ENCODE data around the gene NUP88. TPM values are rescaled to one million over a fixed set of nuclear protein-coding genes. Genes with fewer than 3 reads are reported as not detected.

Gene NUP88
- polyA plus RNA-seq, 1 donor (not counting 4 experiments of a cell fraction or from before 2014, with no cell fraction given) = 81.5 TPM

GRCh38 chr17:5380491-5381135 lies 38.8 kb downstream of the NUP88 start:
- Histone ChIP-seq H3K9me1 (ENCODE audit: control insufficient read depth, extremely low read depth, insufficient read depth, low read length) (no peaks in the 10 kb centered on the region), H3K36me3 (ENCODE audit: control insufficient read depth in 2 of 2, extremely low read depth in 1 of 2, insufficient read depth in 2 of 2, low read length in 2 of 2) (peaks cover 28 to 38% of the 10 kb centered on the region in 2 experiments), H3K79me2 (ENCODE audit: control insufficient read depth, insufficient read depth, low read length) (no peaks in the 10 kb centered on the region), H3K27ac (ENCODE audit: control insufficient read depth, insufficient read depth, low read length) (no peak overlapping the region), H3K4me3 (ENCODE audit: control insufficient read depth in 2 of 3, extremely low read depth in 1 of 3, insufficient read depth in 2 of 3, low read depth in 1 of 3, low read length in 3 of 3) (no peak overlapping the region), H4K20me1 (ENCODE audit: control insufficient read depth, extremely low read depth, insufficient read depth, low read length) (no peaks in the 10 kb centered on the region), H3K4me2 (ENCODE audit: control insufficient read depth, extremely low read depth, insufficient read depth, low read depth, low read length) (no peak overlapping the region), H3K9ac (ENCODE audit: control insufficient read depth, extremely low read depth, insufficient read depth, low read length) (no peak overlapping the region), H3K27me3 (ENCODE audit: control insufficient read depth, extremely low read depth, insufficient read depth, low read length) (no peaks in the 10 kb centered on the region), H3K4me1 (ENCODE audit: control insufficient read depth, extremely low read depth, insufficient read depth, low read length) (no peaks in the 10 kb centered on the region), H2AFZ (ENCODE audit: control insufficient read depth, low read length) (no peak overlapping the region), H3K9me3 (ENCODE audit: control insufficient read depth, low read depth, low read length) (no peaks in the 10 kb centered on the region)
- dilution Hi-C loops (cut with MboI; ENCODE audit: extremely low pct_ligation_motif_present, low sequenced_read_pairs) = no loop called here
- no peak for FAIRE-seq
- no peak for DNase-seq (ENCODE audit: low read depth, low spot score)
- TF ChIP-seq EZH2 (IDR thresholded peaks at IDR 0.05; ENCODE audit: low read length) (no peak), CTCF (optimal IDR thresholded peaks at IDR 0.05 in 1 of 3, IDR thresholded peaks at IDR 0.05 in 1 of 3, conservative IDR thresholded peaks at IDR 0.05 in 1 of 3; ENCODE audit: extremely low read depth in 1 of 3, insufficient read depth in 2 of 3, low read length in 3 of 3) (no peak)

GRCh38 chr17:5379351-5380107 lies 39.9 kb downstream of the NUP88 start:
- Histone ChIP-seq H3K9me1 (ENCODE audit: control insufficient read depth, extremely low read depth, insufficient read depth, low read length) (no peaks in the 10 kb centered on the region), H2AFZ (ENCODE audit: control insufficient read depth, low read length) (no peak overlapping the region), H4K20me1 (ENCODE audit: control insufficient read depth, extremely low read depth, insufficient read depth, low read length) (no peaks in the 10 kb centered on the region), H3K4me3 (ENCODE audit: control insufficient read depth in 2 of 3, extremely low read depth in 1 of 3, insufficient read depth in 2 of 3, low read depth in 1 of 3, low read length in 3 of 3) (no peak overlapping the region), H3K9ac (ENCODE audit: control insufficient read depth, extremely low read depth, insufficient read depth, low read length) (no peak overlapping the region), H3K36me3 (ENCODE audit: control insufficient read depth in 2 of 2, extremely low read depth in 1 of 2, insufficient read depth in 2 of 2, low read length in 2 of 2) (peaks cover 22 to 38% of the 10 kb centered on the region in 2 experiments), H3K4me2 (ENCODE audit: control insufficient read depth, extremely low read depth, insufficient read depth, low read depth, low read length) (no peak overlapping the region), H3K27me3 (ENCODE audit: control insufficient read depth, extremely low read depth, insufficient read depth, low read length) (no peaks in the 10 kb centered on the region), H3K9me3 (ENCODE audit: control insufficient read depth, low read depth, low read length) (no peaks in the 10 kb centered on the region), H3K79me2 (ENCODE audit: control insufficient read depth, insufficient read depth, low read length) (no peaks in the 10 kb centered on the region), H3K4me1 (ENCODE audit: control insufficient read depth, extremely low read depth, insufficient read depth, low read length) (no peaks in the 10 kb centered on the region), H3K27ac (ENCODE audit: control insufficient read depth, insufficient read depth, low read length) (no peak overlapping the region)
- TF ChIP-seq EZH2 (IDR thresholded peaks at IDR 0.05; ENCODE audit: low read length) (no peak), CTCF (optimal IDR thresholded peaks at IDR 0.05 in 1 of 3, IDR thresholded peaks at IDR 0.05 in 1 of 3, conservative IDR thresholded peaks at IDR 0.05 in 1 of 3; ENCODE audit: extremely low read depth in 1 of 3, insufficient read depth in 2 of 3, low read length in 3 of 3) (no peak)
- DNase-seq (ENCODE audit: low read depth, low spot score) (no peak), FAIRE-seq (no peak)
- dilution Hi-C loops (cut with MboI; ENCODE audit: extremely low pct_ligation_motif_present, low sequenced_read_pairs) = no loop called here
